GM19099 (cell line): ENCODE measurements around the gene TMED7.

ENCODE experiments used
- POLR2A ChIP-seq: IDR thresholded peaks from 3 replicates; pipeline ENCODE4 v1.6.1; 2011; ENCODE audit warnings: low read depth; ENCODE audit not compliant: insufficient read length; ENCODE audit errors: extremely low read depth

Gene TMED7

DNA sequence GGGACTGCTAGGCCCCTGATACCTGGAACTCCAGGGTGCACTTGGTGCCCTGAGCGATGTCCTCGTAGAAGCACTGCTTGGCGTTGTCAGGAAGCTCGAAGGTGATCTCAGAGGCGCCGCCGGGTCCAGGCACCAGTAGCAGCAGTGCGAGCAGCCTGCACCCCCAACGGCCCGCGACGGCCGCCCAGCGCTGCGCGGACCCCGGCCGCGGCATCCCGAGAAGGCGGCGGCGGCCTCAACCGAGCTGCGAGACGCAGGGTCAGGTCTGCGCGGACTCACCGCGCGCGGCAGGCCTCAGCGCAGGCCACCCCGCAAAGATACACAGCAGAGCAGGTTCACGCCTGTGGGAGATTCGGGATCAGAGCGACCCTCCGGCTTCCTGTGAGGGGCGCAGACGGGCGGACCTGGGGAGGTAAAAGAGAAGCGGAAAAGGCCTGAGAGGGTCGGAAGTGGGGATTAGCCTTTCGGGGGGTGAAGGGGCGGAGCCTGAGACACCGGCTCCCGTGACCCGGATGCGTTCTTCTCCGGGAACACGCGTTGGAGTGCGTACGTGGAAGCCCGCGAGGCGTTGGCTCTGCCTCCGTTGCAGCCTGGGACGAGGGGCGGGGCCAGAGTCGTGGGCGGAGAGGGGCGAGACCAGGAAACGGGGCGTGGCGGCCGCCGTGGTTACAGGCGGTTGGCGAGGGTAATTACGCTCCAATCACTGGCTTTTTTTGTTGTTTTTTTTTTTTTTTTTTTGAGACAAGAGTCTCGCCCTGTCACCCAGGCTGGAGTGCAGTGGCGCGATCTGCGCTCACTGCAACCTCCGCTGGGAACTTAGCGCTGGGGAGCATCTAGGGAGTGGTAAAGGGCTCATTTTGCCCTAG is at the start of gene TMED7:
TSS of gene TMED7 (minus strand) at position 458 of the 866 bp plus-strand sequence. CDS start at position 214, 244 bp downstream.
- peak; percentile 82 for TF ChIP-seq POLR2A

DNA sequence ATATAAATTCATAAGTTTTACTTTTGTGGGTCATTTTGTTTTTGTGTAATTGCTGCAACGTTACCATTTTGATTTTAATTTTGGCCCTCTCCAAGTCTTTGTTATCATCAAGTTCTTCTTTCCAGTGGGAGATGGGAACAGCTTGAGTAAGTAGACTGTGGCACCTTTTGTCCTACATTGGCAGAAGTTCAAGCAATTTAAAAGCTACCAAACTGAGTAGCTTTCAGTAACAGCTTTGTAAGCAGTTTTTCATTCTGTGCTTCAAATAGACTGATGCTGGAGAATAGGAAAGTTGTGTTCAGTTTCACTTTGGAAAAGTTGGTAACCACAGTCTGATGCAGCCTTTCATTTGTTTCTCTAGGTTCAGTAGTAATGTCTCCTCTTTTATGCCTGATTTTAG is 47.8 kb upstream of the TMED7 start:
- TF ChIP-seq POLR2A, result no peak

DNA sequence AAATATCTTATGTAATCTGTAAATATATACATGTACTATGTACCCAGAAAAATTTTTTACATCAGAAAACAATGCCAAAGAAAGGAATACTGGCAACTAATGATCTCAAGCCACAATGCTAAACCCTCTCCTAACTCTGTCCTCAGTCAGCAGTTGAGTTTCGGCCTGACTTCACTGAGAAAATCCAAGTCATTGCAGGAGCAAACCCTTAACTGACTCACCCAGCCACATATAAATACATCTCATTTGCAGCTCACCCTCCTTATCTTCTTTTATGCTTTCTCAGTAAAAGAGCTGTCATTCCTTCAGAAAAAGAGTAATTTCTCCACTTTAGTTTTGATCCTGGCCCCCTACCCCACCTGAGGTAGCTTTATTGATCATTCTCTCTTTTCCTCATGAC is 46.1 kb upstream of the TMED7 start:
- TF ChIP-seq POLR2A, result no peak

- TF ChIP-seq POLR2A, result no peak
These were observed 40.2 kb upstream of the TMED7 start for GRCh38 chr5:115666023-115666422.

- TF ChIP-seq POLR2A, result no peak
These were observed 35.7 kb upstream of the TMED7 start for GRCh38 chr5:115661563-115661962.

GRCh38 chr5:115661101-115661500 is 35.3 kb upstream of the TMED7 start:
- TF ChIP-seq POLR2A, result no peak

- no peak for TF ChIP-seq POLR2A
These were observed 32.0 kb upstream of the TMED7 start for GRCh38 chr5:115657881-115658233.

DNA sequence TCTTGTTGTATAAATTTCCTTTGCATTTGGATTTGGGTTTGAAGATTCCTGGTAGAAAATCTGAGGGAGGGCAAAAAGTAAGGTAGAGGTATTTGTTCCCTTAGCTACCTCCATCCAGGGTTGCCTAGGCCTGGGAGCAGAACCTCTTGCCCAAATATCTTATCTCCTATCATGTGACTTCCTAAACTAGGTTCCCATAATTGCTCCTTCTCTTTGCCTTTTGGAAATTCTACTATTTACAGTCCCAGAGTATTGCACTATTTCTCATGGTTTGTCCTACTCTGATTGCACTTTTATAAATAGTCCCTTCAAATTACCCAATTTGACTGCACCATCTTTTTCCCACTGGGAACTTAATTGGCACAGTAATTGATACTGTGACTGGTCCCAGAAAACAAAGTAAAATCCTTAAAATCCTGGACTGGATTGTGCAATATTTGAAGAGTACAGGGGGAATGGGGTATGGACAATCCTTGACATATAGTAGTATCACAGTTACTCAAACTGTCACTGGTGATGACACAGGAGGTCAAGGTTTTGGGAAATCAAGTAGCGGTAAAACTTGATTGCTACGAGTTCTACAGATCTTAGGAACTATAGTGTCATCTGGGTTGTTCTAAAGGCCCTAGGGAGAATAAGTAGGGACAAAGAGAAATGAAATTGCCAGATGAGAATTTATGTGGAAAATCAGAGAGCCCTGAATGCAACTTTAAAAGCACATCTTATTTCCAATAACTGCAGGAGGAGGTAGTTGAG is 31.5 kb upstream of the TMED7 start:
- no peak for TF ChIP-seq POLR2A

GRCh38 chr5:115656404-115656803 is 30.6 kb upstream of the TMED7 start:
- TF ChIP-seq POLR2A, result no peak

- no peak for TF ChIP-seq POLR2A
These were observed 30.2 kb upstream of the TMED7 start for GRCh38 chr5:115655994-115656393.

DNA sequence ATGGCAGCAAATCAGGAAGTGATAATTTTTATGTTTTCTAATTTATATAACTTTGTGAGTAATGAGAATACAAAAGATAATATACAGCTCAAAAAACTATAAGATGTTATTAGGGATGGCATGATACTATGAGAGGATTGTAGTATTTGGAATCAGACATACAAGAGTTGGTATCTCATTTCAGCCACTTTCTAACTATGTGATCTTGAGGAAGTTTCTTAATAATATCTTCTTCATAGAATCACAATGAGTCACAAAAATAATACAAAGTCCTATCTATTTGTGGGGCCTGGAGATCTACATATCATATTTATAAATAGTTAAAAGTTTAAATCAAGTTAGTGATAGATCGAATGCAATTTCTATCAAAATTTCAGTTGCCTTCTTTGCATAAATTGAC is 23.7 kb upstream of the TMED7 start:
- no peak for TF ChIP-seq POLR2A

DNA sequence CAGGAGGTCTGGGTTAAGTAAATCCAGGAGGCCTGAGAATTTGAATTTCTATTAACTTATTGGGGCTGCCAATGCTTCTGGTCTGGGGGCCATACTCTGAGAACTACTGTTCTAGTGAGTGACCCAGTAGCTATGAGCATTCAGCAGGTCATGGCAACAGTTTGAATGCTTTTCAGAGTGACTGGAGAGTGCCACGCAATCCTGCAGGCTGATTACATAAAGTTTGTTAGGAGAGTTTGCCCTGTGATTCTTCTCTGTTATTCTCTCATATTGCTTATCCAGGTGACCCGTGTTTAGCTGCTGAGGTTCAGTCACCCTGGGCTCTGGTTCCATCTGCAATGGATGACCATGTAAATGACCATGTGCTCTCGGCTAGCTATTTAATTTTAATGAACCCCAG is 22.2 kb upstream of the TMED7 start:
- TF ChIP-seq POLR2A, result no peak

GRCh38 chr5:115644046-115644445 is 18.2 kb upstream of the TMED7 start:
- no peak for TF ChIP-seq POLR2A

GRCh38 chr5:115641948-115642347 is 16.1 kb upstream of the TMED7 start:
- no peak for TF ChIP-seq POLR2A

DNA sequence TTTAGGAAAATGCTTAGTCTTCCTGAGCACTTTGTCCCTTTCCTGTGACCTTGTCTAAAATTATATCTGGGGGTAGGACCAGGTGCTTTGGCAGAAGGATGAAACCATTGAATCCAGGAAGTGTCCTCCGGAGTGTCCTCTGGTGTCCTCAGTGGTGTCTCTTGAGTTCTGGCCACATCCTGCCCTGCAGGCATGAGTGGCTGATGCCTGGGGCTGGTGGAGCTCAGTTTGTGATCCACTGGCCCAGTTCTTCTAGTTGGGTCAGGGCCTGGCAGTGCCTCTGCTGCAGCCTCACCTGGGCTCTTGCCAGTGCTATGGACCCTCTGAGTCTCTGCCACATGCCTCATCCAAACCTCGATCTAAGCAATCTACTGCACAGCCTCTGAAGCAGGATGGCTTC is 14.4 kb upstream of the TMED7 start:
- TF ChIP-seq POLR2A, result no peak

- no peak for TF ChIP-seq POLR2A
These were observed 13.5 kb upstream of the TMED7 start for GRCh38 chr5:115639377-115639776.
